DLD1 (cell line): Measurements from ENCODE around the gene DLGAP4.

Experiments
- in situ Hi-C: cut with HindIII; loops from 2 replicates; pipeline ENCODE4 v1.10.0; 2017; ENCODE audit warnings: low sequenced_read_pairs

DLGAP4 gene

DNA sequence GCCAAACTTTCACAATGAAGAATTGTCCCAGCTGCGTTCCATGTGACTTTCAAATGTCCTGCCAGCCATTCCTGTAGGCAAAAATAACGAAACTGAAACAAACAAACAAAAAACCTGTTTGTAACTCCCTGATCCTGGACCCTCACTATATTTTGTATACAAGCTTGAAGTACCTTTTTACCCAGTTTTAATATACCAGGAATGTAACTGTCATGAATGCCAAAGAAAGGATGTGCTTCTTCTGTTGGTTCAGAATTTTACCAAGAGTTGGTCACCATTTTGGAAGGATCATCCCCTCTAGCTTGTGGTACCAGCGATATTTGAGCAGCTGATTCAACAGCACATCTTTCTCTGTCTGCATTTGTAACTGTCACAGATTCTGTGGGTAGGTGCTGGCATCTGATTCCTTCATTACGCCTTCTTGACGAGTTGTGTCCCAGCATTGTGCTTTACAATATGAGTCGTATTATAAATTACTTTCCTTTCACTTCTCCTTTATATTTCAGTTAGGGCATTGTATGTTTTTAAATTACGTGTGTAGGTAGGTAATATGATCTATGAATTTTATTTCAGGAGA, 93.9 kb downstream of the DLGAP4 start:
- in situ Hi-C loops: no loop called here

DNA sequence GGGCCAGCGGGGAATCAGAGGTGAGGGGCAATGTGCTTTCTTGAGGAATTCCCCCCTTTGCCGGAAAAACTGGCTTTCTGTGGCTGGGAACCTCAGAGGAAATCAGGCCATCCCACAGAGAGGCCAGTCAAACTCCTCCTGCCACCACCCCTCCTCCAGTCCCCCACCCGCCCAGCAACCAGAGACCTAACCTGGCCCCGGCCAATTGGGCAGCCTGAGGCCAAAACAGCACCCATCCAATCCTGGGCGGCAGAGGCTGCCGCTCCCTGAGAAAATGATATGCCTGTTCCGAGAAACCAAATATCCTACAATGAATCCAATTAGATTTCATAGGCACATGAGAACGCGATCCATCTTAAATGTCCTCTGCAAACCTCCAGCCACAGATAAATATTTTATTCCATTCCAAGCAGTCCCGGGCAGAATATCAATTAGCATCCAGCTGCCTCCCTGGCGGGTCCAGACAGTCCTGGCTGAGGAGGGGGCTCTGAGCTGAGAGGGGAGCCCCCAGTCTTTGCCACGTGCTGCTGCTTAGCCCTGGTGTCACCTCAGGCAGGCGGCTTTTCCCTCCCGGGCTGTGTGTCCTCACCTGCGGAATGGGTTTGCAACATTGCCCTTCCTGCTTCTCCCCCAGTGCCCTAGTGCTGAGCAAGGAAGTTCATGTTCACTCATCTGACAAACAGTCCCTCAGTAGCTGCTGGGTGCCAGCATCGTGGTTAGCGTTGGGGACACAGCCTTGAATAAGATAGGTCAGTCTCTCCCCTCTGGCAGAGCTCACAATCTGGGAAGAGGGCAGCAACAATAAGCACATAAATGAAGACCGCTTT, 95.0 kb downstream of the DLGAP4 start:
- in situ Hi-C loops: no loop called here

DNA sequence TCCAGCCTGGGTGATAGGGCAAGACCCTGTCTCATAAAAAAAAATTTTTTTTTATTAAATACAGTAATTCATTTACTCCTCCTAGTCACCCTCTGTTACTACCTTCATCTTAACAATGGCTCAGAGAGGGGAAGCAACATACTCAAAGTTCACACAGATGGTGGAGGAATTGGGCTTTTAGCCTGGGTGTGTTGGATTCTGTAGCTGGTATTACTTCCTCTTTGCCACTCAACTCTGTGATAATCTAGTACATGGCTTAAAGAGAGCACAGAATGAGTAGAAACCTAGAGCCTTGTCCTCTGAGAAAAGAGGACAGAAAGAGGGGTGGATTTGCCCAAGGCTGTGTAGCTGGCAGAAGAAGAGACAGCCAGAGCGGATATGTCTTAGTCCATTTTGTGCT, 96.6 kb downstream of the DLGAP4 start:
- in situ Hi-C loops: no loop called here

DNA sequence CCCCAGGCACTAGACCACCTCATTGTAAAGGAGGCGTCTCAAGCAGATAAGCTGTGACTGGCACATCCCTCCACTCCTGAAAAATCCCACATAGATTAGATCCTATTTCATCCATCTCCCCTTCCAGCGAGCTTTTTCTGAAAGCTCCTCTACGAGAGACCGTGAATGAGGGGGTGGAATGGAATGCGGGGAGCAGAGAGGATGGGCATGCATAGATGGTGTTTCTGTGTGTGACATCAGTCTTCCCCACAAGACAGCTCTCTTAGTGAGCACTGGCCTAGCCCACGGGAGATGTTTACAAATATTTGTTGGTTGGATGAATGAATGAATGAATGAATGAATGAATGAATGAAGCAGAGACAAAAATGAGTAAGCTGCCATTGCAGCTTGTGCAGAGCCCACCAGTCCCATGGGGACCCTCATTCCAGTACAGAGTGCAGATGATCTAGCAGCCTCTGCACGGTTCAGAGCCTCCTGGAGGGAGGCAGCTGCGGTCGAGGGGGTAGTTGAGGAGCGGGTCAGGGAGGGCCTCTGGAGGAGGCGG, 98.4 kb downstream of the DLGAP4 start:
- in situ Hi-C loops: no loop called here

DNA sequence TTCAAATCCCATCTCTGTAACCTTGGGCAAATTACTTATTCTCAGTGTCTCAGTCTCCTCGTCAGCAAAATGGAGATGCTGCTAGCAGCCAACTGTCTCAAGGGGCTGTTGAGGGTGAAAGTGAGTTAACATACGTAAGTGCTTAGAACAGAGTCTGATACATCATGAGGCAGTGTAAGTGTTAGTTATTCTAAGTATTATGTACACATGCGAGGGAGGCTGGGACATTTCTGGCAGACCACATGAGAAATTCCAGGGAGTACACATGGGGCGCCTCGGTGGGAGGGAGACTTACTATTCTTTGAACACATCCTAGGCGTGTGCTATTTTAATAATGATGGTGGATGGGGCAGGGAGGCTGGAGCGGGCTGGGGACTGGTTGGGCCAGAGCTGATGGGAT, 99.1 kb downstream of the DLGAP4 start:
- in situ Hi-C loops: no loop called here

DNA sequence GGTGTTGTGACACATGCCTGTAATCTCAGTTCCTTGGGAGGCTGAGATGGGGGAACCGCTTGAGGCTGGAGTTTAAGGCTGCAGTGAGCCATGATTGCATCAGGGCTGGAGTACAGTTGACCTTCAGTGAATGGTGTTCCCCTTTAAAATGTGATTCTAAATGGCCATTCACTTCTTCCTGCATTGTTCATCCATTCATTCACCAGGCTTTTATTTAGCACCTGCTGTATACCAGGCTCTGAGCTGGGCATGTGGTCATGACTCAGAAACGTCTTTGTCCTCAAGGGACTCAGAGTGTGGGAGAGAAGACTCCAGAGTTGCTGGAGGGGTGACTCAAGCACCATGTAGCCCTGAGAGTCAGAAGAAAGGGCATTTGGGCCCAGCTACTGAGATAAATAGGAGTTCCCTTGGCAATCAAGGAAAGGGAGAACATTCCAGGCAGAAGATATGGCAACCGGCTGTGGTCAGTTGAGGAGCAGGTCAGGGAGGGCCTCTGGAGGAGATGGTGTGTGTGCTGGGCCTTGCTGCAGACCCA, 101.1 kb downstream of the DLGAP4 start:
- in situ Hi-C loops: no loop called here

DNA sequence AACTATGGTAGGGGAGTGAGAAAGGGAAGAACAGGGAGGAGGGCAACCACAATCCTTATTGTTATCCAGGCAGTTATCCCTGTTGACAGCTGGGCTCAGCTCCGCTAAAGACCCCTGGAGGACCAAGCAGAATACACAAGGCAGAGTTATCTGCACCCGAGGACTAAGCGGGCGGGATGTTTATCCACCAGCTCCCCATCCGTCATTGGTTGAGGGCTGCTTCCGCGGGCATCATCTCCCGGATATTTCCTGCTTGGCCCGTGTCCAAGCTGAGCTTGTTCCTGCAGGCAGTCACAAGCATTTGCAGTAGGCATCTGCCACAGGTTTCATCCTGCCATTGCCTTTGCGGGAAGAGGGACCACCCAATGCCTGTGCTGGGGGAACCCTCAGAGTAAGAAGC, 102.1 kb downstream of the DLGAP4 start:
- in situ Hi-C loops: no loop called here

DNA sequence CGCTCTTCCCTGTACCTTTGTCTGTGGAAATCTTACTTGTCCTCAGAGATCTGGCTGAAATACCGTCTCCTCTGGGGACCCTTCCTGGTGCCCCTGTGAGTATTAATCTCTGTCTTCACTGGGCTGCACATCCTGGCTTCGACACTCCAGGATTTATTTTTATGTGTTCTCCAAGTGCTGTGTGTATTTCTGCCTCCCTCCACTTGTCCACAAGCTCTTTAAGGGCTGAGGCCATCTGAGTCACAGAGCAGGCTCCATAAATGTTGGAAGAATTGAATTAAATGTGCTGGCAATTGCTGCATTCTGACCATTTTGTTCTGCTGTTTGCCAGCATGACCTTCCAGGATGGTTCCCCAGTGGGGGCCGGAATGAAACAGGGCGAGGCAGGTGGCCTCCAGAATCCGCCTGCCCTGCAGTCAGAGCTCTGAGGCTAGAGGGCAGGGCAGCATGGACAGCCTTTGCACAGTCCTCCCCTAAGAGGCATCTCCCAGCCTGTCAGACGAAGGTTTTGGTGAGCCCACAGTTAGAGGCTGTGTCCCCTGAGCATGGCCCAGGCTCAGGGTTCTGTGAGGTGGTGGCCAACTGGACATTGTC, 105.8 kb downstream of the DLGAP4 start:
- in situ Hi-C loops: no loop called here

DNA sequence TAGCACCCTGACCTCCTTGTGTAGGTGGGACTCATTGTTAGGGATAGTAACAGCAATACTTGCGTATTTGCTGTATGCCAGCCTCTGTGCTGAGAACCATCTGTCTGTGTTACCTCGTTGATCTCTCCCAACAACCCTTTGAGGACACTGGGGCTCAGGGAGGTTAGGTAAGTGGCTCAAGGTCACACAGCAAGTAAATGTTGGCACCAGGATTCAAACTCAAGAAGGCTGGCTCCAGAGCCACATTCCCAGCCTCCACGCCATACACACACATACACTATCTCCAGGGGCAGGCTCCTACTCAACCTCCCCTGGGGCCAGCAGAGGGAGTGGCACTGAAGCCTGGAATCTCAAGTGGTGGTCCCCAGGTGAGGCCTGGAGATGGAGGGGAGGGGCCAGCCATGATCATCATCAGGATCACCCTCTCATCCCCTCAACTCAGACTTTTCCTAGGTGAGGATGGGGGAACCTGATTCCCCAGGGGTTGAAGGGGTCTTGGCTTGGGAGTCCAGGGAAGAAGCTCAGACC, 109.4 kb downstream of the DLGAP4 start:
- in situ Hi-C loops: no loop called here

DNA sequence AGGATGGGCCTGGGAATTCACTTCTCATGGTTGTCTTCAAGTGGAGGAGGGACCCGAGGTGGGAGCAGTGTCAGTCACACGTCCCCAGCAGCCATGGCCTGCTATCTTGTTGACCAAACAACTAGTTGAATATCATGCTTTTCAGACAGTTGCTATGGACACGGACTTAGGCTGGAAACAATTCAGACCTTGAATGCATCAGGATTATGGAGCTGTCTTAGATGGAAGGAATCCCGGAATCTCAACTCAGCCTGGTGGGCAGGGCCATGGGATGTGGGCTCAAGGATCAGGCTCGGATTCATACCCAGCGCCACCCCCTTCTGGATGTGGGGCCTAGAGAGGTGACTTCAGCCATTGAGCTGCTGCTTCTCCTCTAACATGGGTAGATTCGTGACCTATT, 112.6 kb downstream of the DLGAP4 start:
- in situ Hi-C loops: no loop called here

DNA sequence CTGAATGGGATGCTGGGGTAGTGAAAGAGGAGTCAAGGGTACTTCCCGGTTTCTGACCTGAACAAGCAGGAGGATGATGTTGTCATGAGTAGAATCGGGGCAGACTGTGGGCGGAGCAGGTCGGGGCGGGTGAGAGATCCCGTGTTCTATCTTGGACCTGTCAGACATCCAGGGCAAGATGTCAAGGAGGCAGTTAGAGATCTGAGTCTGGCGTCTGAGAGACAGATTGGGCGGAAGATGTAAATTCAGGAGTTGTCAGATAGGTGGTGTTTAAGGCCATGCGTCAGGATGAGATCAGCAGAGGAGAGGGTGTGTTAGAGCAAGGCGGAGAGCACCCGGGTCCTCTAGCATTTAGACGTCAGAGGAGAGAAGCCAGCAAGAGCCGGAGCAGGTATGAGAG, 115.5 kb downstream of the DLGAP4 start:
- in situ Hi-C loops: no loop called here

DNA sequence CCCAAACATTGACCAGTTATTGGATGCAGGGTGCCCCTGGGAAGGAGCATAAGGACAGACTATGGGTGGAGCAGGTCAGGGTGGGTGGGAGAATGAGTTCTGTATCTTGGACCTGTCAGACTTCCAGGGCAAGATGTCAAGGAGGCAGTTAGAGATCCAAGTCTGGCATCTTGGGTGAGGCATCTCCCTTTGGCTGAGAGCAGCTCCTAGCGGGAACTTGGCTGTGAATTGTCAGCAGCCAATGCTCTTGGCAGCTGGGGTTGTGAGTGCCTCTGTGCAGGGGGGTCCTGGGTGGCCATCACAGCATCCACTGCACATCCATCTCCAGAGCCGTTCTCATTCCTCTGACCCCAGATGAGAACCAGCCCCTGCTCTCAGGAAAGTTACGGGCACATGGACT, 118.2 kb downstream of the DLGAP4 start:
- in situ Hi-C loops: no loop called here

DNA sequence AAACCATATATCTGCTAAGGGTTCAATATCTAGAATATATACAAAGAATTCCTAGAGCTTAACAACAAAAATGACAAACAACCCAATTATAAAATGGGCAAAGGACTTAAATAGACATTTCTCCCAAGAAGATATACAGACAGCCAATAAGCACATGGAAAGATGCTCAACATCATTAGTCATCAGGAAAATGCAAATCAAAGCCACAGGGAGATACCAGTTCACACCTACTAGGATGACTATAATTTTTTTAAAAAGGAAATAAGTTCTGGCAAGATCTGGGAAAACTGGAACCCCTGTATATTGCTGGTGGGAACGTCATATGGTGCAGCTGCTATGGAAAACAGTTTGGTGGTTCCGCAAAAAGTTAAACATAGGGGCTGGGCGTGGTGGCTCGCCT, 119.0 kb downstream of the DLGAP4 start:
- in situ Hi-C loops: no loop called here

DNA sequence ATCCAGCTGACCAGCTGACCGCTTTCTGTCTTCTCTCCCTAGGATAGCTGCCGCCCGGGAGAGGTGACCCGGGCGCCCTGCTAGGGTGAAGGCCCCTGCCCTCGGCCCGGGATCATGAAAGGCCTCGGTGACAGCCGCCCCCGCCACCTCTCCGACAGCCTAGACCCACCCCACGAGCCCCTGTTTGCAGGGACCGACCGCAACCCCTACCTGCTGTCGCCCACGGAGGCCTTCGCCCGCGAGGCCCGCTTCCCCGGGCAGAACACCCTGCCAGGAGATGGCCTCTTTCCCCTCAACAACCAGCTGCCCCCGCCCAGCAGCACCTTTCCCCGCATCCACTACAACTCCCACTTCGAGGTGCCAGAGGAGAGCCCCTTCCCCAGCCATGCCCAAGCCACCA, 125.5 kb downstream of the DLGAP4 start:
- in situ Hi-C loops: no loop called here

DNA sequence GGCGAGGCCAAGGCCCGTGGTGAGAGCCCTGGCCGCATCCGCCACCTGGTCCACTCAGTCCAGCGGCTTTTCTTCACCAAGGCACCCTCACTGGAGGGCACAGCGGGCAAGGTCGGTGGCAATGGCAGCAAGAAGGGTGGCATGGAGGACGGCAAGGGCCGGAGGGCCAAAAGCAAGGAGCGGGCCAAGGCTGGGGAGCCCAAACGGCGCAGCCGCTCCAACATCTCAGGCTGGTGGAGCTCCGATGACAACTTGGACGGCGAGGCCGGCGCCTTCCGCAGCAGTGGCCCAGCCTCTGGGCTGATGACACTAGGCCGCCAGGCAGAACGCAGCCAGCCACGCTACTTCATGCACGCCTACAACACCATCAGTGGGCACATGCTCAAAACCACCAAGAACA, 126.0 kb downstream of the DLGAP4 start:
- in situ Hi-C loops: no loop called here

DNA sequence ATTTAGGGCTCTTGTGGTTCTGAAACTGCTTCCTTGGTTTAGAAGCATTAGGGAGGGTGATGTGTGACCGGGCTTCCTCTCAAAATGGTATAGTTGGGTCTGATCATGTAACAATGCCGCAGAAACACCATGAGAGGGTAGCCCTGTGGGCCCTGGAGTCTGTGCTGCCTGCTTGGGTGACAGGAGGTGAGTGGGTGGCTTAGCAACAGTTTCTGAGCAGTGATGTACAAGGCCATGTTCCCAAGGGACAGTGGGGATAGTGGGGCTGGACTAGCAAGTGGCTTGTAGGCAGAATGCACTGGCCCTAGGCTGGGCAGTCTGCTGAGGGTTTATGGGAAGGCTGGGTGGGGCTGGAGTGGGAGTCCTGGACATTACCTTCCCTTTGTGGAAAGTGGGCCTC, 128.2 kb downstream of the DLGAP4 start:
- in situ Hi-C loops: no loop called here

DNA sequence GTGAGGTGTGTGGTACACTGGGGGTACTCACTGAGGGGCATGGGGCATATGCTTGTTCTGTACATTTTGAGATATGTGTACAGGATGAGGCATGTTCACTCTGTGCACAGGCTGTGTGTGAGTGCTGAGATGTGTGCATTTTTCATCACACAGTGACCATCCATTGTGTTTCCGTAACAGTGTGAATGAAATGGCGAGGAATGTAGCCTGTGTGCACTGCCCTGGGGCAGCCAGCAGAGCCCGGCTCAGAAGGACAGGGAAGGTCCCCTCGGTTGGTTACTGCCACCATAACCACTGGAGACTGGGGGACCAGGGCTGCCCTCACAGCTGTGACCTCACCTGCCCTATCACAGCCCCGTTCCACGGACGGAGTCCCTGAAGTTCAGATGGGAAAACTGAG, 129.0 kb downstream of the DLGAP4 start:
- in situ Hi-C loops: no loop called here

DNA sequence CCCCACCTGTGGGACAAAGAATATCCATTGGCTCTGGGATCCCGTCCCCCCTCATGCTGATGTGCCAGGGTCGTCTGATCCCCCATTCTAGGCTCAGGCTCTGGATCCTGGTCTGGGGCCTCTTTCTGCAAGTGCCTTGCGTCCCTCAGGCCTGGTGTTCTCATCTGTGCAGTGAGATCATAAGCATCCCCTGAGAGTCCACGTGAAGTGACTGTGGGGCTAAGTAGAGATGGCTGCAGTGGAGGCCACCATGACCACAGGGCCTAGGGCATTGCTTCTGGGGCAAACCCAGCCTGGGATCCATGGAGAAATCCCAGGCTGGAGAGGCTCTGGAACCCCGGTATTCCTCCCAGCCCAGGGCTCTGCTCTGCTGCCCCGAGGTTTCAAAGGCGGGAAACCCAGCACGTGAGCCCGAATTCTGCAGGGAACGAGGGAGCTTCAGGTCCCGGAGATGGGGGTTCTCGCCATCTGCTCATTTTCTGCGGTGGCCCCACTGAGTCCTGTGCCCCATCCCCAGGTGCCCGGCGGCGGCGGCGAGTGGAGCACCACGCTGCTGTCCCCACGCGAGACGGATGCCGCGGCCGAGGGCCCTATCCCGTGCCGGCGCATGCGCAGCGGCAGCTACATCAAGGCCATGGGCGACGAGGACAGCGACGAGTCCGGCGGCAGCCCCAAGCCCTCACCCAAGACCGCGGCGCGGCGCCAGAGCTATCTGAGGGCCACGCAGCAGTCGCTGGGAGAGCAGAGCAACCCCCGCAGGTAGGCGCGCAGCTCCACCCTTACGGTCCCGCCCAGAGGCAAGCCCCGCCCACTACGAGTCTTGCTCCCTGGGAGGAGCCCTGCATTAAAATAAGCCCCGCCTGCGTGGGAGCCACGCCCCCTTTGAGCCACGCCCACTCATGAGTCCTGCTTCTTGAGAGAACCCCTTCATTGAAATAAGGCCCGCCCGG, 129.7 kb downstream of the DLGAP4 start:
- in situ Hi-C loops: no loop called here

DNA sequence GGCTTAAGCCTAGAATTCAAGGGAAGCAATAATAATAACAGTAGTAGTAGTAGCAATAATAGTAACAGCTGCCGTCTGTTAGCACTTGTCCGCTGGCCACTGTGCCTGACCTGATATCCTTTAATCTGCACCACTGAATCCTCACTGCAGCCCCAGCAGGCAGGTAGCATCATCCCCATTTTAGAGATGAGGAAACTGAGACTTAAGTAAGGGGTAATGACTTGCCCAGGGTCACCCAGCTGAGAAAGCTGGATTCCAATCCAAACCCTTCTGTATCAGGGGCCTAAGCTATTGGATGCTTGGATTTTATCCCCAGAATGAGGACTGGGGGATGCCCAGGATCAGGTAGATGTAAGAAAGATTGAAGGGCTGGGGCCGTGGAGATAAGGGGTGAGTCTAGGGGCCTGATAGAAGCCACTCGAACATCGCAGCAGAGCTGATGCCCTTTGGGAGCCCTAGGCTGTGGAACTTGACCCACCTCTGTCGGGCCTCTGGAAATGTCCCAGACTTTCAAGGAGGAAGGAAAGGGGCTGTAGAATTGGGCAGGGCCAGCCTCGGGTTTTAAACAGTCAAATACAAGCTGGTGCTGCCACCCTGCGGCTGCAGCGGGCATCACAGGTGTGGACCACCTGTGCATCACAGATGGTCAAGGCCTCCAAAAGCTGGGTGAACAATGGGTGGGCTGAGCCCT, 133.0 kb downstream of the DLGAP4 start:
- in situ Hi-C loops: no loop called here

DNA sequence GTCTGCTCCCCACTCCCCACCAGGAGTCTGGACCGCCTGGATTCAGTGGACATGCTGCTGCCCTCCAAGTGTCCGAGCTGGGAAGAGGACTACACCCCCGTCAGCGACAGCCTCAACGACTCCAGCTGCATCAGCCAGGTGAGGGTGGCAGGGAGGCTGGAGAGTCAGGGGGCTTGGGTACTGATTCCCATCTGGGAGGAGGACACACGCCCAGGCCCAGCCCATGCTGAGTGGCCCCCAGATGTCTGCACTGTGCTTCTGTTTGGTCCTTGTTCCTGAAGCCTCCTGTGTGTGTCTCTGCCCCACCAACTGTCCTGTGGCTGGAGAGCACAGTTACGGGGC, 133.6 kb downstream of the DLGAP4 start:
- in situ Hi-C loops: no loop called here
